Activated CD8-positive, alpha-beta memory T cell treated with anti-CD3 and anti-CD28 coated beads for 24 hours (primary cell): Measurements from ENCODE around the gene IL27RA.
"Not testable (repeated sequence)": the region's sequence is repeated elsewhere in the genome, so short reads cannot be mapped to it uniquely, and the experiment has no call there.

Experiments
- DNase-seq: peaks from one replicate; pipeline ENCODE4 v3.0.0-alpha.2; 2020

Gene IL27RA

GRCh38 chr19:14000691-14001375, 30.7 kb upstream of the IL27RA start:
- DNase-seq: no peak

GRCh38 chr19:14002571-14003250, 28.9 kb upstream of the IL27RA start:
- peak; percentile 69 for DNase-seq

- no peak for DNase-seq
Measured at GRCh38 chr19:14003251-14004055, 28.1 kb upstream of the IL27RA start.

GRCh38 chr19:14004619-14005348, 26.8 kb upstream of the IL27RA start:
- no peak for DNase-seq

- DNase-seq: peak; percentile 94
Measured at GRCh38 chr19:14005349-14006084, 26.0 kb upstream of the IL27RA start.

- DNase-seq: peak; percentile 100
Measured at GRCh38 chr19:14006085-14006765, 25.3 kb upstream of the IL27RA start, which contains the start of gene RFX1. Gene RFX1, minus strand, starts transcription at chr19:14006320. Its CDS starts 12,477 bp downstream, at chr19:13993843.

GRCh38 chr19:14006766-14007562, 24.6 kb upstream of the IL27RA start:
- peak; percentile 95 for DNase-seq

GRCh38 chr19:14012378-14012915, 19.1 kb upstream of the IL27RA start:
- DNase-seq: no peak

- no peak for DNase-seq
Measured at GRCh38 chr19:14015524-14016035, 16.0 kb upstream of the IL27RA start.

GRCh38 chr19:14019100-14019499, 12.5 kb upstream of the IL27RA start:
- no peak for DNase-seq

GRCh38 chr19:14019739-14020138, 11.8 kb upstream of the IL27RA start:
- not testable (repeated sequence) for DNase-seq

- DNase-seq: no peak
Measured at GRCh38 chr19:14021474-14021873, 10.1 kb upstream of the IL27RA start.

GRCh38 chr19:14022469-14022868, 9.1 kb upstream of the IL27RA start:
- DNase-seq: no peak

- no peak for DNase-seq
Measured at GRCh38 chr19:14023404-14024235, 7.9 kb upstream of the IL27RA start.

- DNase-seq: not testable (repeated sequence)
Measured at GRCh38 chr19:14026652-14027192, 4.8 kb upstream of the IL27RA start.

GRCh38 chr19:14027856-14028450, 3.6 kb upstream of the IL27RA start, which contains the start of gene RLN3:
Gene RLN3, plus strand, starts transcription at chr19:14028148. Its CDS starts 57 bp downstream, at chr19:14028205.
- no peak for DNase-seq

- no peak for DNase-seq
Measured at GRCh38 chr19:14028901-14029300, 2.7 kb upstream of the IL27RA start.

- DNase-seq: no peak
Measured at GRCh38 chr19:14030997-14031718, 404 bp upstream of the IL27RA start.
